Adrenal gland (tissue), 12 donors: ENCODE measurements around the gene SERPINA5. TPM values are rescaled to one million over a fixed set of nuclear protein-coding genes. Genes with fewer than 3 reads are reported as not detected.
"Not testable (repeated sequence)": the region's sequence is repeated elsewhere in the genome, so short reads cannot be mapped to it uniquely, and the experiment has no call there.

Experiments
- DNase-seq, 7 donors: peaks; one replicate each; pipeline ENCODE4 v3.0.0-alpha.2; 2019 to 2020
- H3K27ac ChIP-seq, 5 donors: fragments of 200-600 bp; sonication (generic) in 4 of 5; 1 replicate in 3 of 5; 2 replicates in 2 of 5; pipeline versions ENCODE4 v1.5.1 to v1.8.0; 2016 to 2020; ENCODE audit warnings: mild to moderate bottlenecking in 1 of 5
- H3K27me3 ChIP-seq: fragments of 200-600 bp; 2 replicates; pipeline ENCODE4 v1.8.0; 2021
- H3K36me3 ChIP-seq, 2 donors: fragments of 200-600 bp; replicated peaks in 1 of 2; 1 replicate in 1 of 2; 2 replicates in 1 of 2; pipeline versions ENCODE4 v1.5.1 to v1.8.0; 2018 to 2022
- H3K4me1 ChIP-seq, 2 donors: fragments of 200-600 bp; replicated peaks in 1 of 2; 1 replicate in 1 of 2; 2 replicates in 1 of 2; pipeline versions ENCODE4 v1.5.1 to v1.8.0; 2018 to 2021
- H3K4me3 ChIP-seq, 4 donors: fragments of 200-600 bp; sonication (generic) in 3 of 4; one replicate each; pipeline ENCODE4 v1.5.1; 2016 to 2018
- H3K9me3 ChIP-seq, 3 donors: fragments of 200-600 bp; sonication (generic) in 1 of 3; replicated peaks in 1 of 3; 1 replicate in 2 of 3; 2 replicates in 1 of 3; pipeline versions ENCODE4 v1.5.1 to v1.8.0; 2016 to 2021
- POLR2A ChIP-seq, 2 donors: fragments of 450-650 bp; IDR thresholded peaks; one replicate each; pipeline ENCODE4 v1.6.1; 2017; ENCODE audit warnings: antibody characterized with exemption in 2 of 2, mild to moderate bottlenecking in 2 of 2, moderate library complexity in 1 of 2
- WGBS, 4 donors: extraction: QIAGEN DNeasy Blood & Tissue Kit in 2 of 4; methylation state at CpG; one replicate each; pipeline versions ENCODE4 v1.1.5 to v1.1.7; 2013 to 2017; 5-methylcytosine and 5-hydroxymethylcytosine counted together
- intact Hi-C, 2 donors: fragments of 100-400 bp; cut with DNase I; formaldehyde crosslinking; loops; one replicate each; pipeline versions ENCODE4 v1.14.1 to v1.15.0; 2022 to 2023
- polyA plus RNA-seq, 3 donors: library from polyadenylated mRNA; stranded (reverse); fragments of 200-250 nt in 2 of 3; fragments of 350-450 nt in 1 of 3; fragmentation: Illumina TruSeq in 1 of 3; extraction: RNeasy Lipid Tissue Mini Kit (QIAGEN cat#74804) in 1 of 3; gene quantifications; one replicate each; pipeline ENCODE4 v1.2.3, GENCODE V29; 2013 to 2014
- total RNA-seq, 9 donors: library from RNA; depleted of rRNA in 4 of 9; stranded (reverse); fragments of >200 nt in 4 of 9; fragments of 120-200 nt in 1 of 9; fragmentation: NEBNext Ultra II Directional in 1 of 9; extraction: Animal tissue kit (Norgen Biotek cat#: 25700) in 1 of 9; gene quantifications; one replicate each; pipeline versions ENCODE4 v1.1.0 to v1.2.4, GENCODE V29; 2013 to 2023
- TF ChIP-seq, protein P1 (sequence below), 6 experiments: fragments of 450-650 bp in 4 of 6; fragments of 200-600 bp in 2 of 6; sonication (generic) in 1 of 6; IDR thresholded peaks; 1 replicate in 5 of 6; 2 replicates in 1 of 6; pipeline versions ENCODE4 v1.5.1 to v1.8.0; 2016 to 2021; ENCODE audit warnings: antibody characterized with exemption in 6 of 6, mild to moderate bottlenecking in 2 of 6, moderate library complexity in 1 of 6
- donor health status: healthy with polysubstance abuse.
- donor health status: Bipolar disorder and iron deficiency.
- donor health status: DM: yes; HTN: yes; CAD: no.
- donor health status: DM: no; HTN: no; CAD: no.
- donor health status: DM: no; HTN: no; CAD: no.
- donor health status: DM: yes; HTN: yes; CAD: no.

The SERPINA5 gene
- total and polyA plus RNA-seq, 12 donors = 83.6 to 1,055 (median 515) TPM

DNA sequence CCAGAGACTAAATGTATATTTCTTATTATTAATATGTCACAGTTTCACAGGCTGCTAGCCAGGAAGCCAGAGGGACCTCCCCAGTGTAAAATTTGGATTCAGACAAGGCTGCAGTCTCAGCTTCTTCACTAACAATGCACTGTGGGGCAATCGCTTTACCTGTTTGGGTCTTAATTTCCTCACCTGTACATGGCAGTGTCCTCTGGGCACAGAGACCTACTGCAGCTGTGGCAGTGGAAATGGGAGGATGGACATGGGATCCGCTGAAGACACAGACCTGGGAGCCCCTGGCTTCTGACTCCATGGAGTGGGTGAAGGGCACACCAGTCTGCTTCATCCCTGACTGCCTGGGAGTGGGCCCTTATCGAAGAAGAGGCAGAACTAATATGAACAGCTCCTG is 6.9 kb upstream of the SERPINA5 start:
- 72 to 95% (median 87%) methylated on average over 3 of the region's 3 CpGs for WGBS, 4 donors
- DNase-seq = peak in 1 of 7 donors; percentile 20

DNA sequence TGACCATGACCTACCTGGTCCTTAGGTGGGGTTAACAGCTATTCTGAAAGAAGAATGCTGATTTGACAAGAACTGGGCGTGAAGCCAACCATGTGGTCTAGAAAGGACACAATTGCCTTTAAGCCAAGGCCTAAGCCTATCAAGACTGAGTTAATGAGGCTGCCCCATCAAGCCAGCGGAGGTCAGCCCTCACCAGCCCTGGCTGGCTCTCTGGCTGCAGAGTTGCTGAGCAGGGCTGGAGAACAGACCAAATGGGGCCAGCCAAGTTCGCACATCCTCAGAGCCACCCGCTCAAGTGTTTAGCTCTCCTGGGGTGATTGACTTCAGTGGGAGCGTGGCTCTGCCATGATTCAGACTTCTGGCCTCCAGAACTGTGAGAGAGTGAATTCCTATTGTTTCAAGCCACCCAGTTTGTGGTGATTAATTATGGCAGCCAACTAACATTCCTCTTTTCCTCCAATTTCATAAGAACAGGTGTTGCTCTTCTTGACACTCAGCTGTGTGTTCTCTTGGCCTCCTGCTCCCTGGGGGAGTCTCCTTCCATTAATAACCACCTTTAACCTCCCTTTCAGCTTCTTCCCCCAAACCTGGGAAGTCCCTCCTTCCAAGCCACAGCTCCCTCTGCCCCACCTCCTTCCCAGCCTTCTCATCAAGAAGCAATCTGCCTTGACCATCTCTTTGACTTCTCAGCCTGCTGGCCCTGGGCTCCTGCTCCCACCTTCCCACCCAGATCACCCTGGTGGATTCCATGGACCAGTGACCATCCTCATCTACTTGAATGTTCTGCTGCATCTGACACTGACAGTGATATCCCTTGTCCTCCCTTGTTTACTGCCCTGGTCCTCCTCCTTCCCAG is 5.3 kb upstream of the SERPINA5 start:
- no peak overlapping the region for H3K4me3 ChIP-seq
- H3K4me1 ChIP-seq = peaks cover 2 to 5% of the 10 kb centered on the region in 2 donors
- peak in 4 of 7 donors; percentile 40 to 59 (median 52) for DNase-seq
- WGBS, 4 donors = 74 to 85% (median 76%) methylated on average over 4 to 5 of the region's 5 CpGs
- H3K27ac ChIP-seq = no peak overlapping the region
- no peaks in the 10 kb centered on the region for H3K27me3 ChIP-seq
- intact Hi-C loops = no loop called here
- no peaks in the 10 kb centered on the region for H3K36me3 ChIP-seq
- H3K9me3 ChIP-seq = no peaks in the 10 kb centered on the region
- TF ChIP-seq, protein P1, sequence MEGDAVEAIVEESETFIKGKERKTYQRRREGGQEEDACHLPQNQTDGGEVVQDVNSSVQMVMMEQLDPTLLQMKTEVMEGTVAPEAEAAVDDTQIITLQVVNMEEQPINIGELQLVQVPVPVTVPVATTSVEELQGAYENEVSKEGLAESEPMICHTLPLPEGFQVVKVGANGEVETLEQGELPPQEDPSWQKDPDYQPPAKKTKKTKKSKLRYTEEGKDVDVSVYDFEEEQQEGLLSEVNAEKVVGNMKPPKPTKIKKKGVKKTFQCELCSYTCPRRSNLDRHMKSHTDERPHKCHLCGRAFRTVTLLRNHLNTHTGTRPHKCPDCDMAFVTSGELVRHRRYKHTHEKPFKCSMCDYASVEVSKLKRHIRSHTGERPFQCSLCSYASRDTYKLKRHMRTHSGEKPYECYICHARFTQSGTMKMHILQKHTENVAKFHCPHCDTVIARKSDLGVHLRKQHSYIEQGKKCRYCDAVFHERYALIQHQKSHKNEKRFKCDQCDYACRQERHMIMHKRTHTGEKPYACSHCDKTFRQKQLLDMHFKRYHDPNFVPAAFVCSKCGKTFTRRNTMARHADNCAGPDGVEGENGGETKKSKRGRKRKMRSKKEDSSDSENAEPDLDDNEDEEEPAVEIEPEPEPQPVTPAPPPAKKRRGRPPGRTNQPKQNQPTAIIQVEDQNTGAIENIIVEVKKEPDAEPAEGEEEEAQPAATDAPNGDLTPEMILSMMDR (IDR thresholded peaks at IDR 0.05) = no peak
- TF ChIP-seq POLR2A (IDR thresholded peaks at IDR 0.05) = no peak

More for the DNA sequence above, 6.9 kb upstream of the SERPINA5 start:
- no peak overlapping the region for H3K27ac ChIP-seq
- intact Hi-C loops = no loop called here
- no peaks in the 10 kb centered on the region for H3K4me1 ChIP-seq
- TF ChIP-seq, protein P1 (IDR thresholded peaks at IDR 0.05) = no peak
- no peak for TF ChIP-seq POLR2A (IDR thresholded peaks at IDR 0.05)
- H3K27me3 ChIP-seq = no peaks in the 10 kb centered on the region
- H3K36me3 ChIP-seq = no peaks in the 10 kb centered on the region
- no peak overlapping the region for H3K4me3 ChIP-seq
- H3K9me3 ChIP-seq = no peaks in the 10 kb centered on the region

DNA sequence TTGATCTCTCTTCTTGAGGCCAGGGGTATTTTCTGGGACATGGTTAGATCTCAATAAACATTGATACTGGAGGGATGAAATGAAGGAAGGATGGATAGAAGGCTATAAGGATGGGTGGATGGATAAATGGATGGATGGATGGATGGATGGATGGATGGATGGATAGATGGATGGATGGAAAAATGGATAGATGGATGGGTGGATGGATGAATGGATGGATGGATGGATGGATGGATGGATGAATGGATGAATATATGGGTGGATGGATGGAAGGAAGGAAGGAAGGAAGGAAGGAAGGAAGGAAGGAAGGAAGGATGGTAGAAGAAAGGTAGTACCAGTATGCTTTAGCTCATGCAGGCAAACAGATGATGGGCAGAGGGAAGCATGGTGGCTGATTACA is 3.8 kb upstream of the SERPINA5 start:
- H3K27ac ChIP-seq, H3K9me3 ChIP-seq, H3K27me3 ChIP-seq, H3K36me3 ChIP-seq, H3K4me3 ChIP-seq, intact Hi-C loops, DNase-seq: not testable (repeated sequence)
- H3K4me1 ChIP-seq = peaks cover 3 to 13% of the 10 kb centered on the region in 2 donors

DNA sequence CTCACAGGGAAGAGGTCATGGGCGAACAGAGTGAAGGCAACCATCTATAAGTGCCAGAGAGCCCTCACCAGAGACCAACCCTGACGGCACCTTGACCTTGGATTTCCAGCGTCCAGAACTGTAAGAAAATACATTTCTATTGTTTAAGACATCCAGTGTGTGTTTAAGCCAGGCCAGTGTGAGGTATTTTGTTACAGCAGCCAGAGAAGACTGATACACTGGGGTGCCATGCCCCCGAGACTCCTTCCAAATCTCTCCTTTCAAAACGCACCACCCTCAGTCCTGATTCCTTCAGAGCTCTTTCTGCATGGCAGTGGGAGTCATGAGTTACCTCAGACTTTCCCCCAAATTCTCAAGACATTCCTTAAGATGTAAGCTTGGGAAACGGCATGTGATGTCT is 2.5 kb upstream of the SERPINA5 start:
- intact Hi-C loops = no loop called here
- Histone ChIP-seq H3K9me3 (no peaks in the 10 kb centered on the region), H3K27ac (no peak overlapping the region), H3K4me3 (no peak overlapping the region), H3K27me3 (no peaks in the 10 kb centered on the region), H3K4me1 (peaks cover 14 to 24% of the 10 kb centered on the region in 2 donors), H3K36me3 (no peaks in the 10 kb centered on the region)
- WGBS, 4 donors = 75 to 88% (median 79%) methylated on average over 6 of the region's 6 CpGs
- DNase-seq = no peak
- TF ChIP-seq POLR2A (IDR thresholded peaks at IDR 0.05) = no peak
- TF ChIP-seq, protein P1 (IDR thresholded peaks at IDR 0.05) = no peak
